ENCODE results near the gene UFSP2.

DNA sequence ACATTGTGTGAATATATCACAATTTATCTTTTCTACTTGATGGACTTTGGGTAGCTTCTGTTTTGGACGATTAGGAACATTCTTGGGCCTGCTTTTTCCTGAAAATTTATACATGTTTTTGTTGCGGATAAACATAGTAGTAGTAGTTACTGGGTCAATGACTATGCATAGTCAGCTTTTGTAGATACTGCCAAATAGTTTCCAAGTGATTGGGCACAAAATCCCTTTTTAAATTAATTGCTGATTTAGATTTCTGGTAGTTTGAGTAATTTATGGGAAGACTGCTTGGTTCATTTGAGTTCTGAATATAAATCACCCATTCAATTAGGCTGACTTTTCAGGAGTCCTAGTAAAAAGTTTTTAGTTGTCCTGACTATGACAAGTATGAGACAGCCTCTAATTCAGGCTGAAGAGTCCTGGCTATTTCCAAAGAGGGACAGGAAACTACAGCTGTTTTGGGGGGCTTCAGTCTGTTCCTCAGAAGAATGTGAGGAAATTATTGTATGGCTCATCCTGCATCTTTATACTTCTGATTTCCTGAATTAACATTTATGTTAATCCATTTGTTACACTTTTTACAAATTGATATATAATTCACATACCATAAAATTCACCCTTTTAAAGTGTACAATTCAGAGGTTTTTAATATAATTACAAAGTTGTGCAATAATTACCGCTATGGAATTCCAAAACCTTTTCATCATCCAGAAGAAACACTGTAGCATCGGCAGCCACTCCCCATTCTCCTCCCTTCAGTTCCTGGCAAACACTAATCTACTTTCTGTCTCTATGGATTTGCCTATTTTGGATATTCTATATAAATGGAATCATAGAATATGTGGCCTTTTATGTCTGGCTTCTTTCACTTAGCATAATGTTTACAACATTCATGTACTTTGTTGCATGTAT, 44.2 kb downstream of the UFSP2 start:
- TF ChIP-seq CHD1 (IDR thresholded peaks at IDR 0.05; ENCODE audit: low read depth, low read length) (no peak), RAD21 (IDR thresholded peaks at IDR 0.05; ENCODE audit: low read length) (no peak), POLR2A (IDR thresholded peaks at IDR 0.05; ENCODE audit: low read depth, low read length) (no peak), RFX5 (IDR thresholded peaks at IDR 0.05; ENCODE audit: low read depth, low read length) (no peak), MAFK (IDR thresholded peaks at IDR 0.05; ENCODE audit: low read depth, low read length) (0 out of 2 replicates have a peak, but pooled peaks have one; percentile 21), CEBPB (IDR thresholded peaks at IDR 0.05; ENCODE audit: low read depth, low read length) (peak; percentile 76), BHLHE40 (IDR thresholded peaks at IDR 0.05; ENCODE audit: low read depth, low read length) (no peak), FOS (IDR thresholded peaks at IDR 0.05; ENCODE audit: low read depth, low read length) (no peak), MAZ (IDR thresholded peaks at IDR 0.05; ENCODE audit: borderline replicate concordance, low read depth, low read length) (no peak), RCOR1 (IDR thresholded peaks at IDR 0.05; ENCODE audit: insufficient replicate concordance, low read length) (no peak)
- TF ChIP-seq, protein P1, sequence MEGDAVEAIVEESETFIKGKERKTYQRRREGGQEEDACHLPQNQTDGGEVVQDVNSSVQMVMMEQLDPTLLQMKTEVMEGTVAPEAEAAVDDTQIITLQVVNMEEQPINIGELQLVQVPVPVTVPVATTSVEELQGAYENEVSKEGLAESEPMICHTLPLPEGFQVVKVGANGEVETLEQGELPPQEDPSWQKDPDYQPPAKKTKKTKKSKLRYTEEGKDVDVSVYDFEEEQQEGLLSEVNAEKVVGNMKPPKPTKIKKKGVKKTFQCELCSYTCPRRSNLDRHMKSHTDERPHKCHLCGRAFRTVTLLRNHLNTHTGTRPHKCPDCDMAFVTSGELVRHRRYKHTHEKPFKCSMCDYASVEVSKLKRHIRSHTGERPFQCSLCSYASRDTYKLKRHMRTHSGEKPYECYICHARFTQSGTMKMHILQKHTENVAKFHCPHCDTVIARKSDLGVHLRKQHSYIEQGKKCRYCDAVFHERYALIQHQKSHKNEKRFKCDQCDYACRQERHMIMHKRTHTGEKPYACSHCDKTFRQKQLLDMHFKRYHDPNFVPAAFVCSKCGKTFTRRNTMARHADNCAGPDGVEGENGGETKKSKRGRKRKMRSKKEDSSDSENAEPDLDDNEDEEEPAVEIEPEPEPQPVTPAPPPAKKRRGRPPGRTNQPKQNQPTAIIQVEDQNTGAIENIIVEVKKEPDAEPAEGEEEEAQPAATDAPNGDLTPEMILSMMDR (conservative IDR thresholded peaks at IDR 0.05; ENCODE audit: low read depth, low read length), result no peak
- TF ChIP-seq, protein P2, sequence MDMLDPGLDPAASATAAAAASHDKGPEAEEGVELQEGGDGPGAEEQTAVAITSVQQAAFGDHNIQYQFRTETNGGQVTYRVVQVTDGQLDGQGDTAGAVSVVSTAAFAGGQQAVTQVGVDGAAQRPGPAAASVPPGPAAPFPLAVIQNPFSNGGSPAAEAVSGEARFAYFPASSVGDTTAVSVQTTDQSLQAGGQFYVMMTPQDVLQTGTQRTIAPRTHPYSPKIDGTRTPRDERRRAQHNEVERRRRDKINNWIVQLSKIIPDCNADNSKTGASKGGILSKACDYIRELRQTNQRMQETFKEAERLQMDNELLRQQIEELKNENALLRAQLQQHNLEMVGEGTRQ (IDR thresholded peaks at IDR 0.05; ENCODE audit: low read depth, low read length), result no peak

Data from IMR-90 (cell line).